ENCODE results near the gene SMCO2. TPM values are rescaled to one million over a fixed set of nuclear protein-coding genes. Genes with fewer than 3 reads are reported as not detected.

The SMCO2 gene
- total and polyA plus RNA-seq, 9 of the 15 experiments (the other 6 are each of a cell fraction or from before 2014, with no cell fraction given) = not detected

DNA sequence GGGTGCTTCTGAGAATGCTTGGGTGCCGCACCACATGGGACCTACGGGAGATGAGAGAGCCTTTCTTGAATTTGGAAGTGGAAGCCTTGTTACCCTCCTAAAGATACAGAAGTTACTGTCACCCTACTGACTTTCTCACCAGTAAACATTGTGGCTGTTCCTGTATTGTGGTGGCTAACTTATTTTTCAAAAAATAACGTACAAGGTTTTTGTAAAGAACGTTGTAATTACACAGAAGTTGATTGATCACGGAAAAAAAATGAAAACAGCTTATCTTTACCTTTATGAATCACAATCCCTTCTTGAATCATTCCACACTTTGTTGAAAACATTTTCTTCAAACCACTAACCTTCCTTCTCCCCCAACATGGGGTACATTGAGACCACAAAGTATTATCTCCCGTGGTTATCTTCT, 55.5 kb downstream of the SMCO2 start:
- no peak for TF ChIP-seq ELF4 (CRISPR knock-in tag; IDR thresholded peaks at IDR 0.05)
- no peak for TF ChIP-seq ZNF174 (CRISPR knock-in tag; IDR thresholded peaks at IDR 0.05)
- TF ChIP-seq PHB2 (IDR thresholded peaks at IDR 0.05; ENCODE audit: low read depth) = no peak
- no peak for TF ChIP-seq ETV1 (tag; conservative IDR thresholded peaks at IDR 0.05; ENCODE audit: low read depth)
- no peak for TF ChIP-seq SPI1 (IDR thresholded peaks at IDR 0.05; ENCODE audit: borderline replicate concordance, low read depth, low read length)
- in situ Hi-C loops (cut with MboI) = no loop called here
- Histone ChIP-seq H3K79me2 (ENCODE audit: control insufficient read depth, insufficient read depth, low read length) (no peaks in the 10 kb centered on the region), H3K27me3 (ENCODE audit: control insufficient read depth in 2 of 2, insufficient read depth in 2 of 2, low read length in 2 of 2) (peaks cover 0 to 2% of the 10 kb centered on the region in 2 experiments; a peak in 1 of 5 replicates), H3K9me3 (replicated peaks; ENCODE audit: control insufficient read depth, insufficient read depth, low read depth, low read length) (no peaks in the 10 kb centered on the region), H3K27ac (ENCODE audit: extremely low read depth, low read depth, low read length) (no peak overlapping the region), H2AFZ (ENCODE audit: low read depth, low read length) (no peak overlapping the region), H3K4me3 (no peak overlapping the region), H3K4me2 (ENCODE audit: insufficient read depth, low read length) (no peak overlapping the region), H3K9me1 (ENCODE audit: control insufficient read depth, insufficient read depth, low read length) (no peaks in the 10 kb centered on the region), H3K9ac (ENCODE audit: insufficient read depth in 1 of 2, low read depth in 2 of 2, low read length in 2 of 2) (no peak overlapping the region), H3K4me1 (replicated peaks in 1 of 2; ENCODE audit: control insufficient read depth in 2 of 2, insufficient read depth in 2 of 2, low read length in 2 of 2) (no peaks in the 10 kb centered on the region), H4K20me1 (replicated peaks; ENCODE audit: control insufficient read depth, insufficient read depth, low read length) (no peaks in the 10 kb centered on the region), H3K36me3 (ENCODE audit: control insufficient read depth, insufficient read depth, low read length) (no peaks in the 10 kb centered on the region)
- BruUV-seq (replicated peaks) = no TSS peak
- ATAC-seq (no peak), FAIRE-seq (no peak), DNase-seq (ENCODE audit: extremely low read depth in 1 of 4, low spot score in 3 of 4) (no peak)
- intact Hi-C loops (cut with micrococcal nuclease) = no loop called here
- CTCF ChIA-PET (ENCODE audit: low intra/inter-chr PET ratio) = no interaction called here
- POLR2A ChIA-PET = interaction anchor here (0.6 kb wide), 1 partner anchor 258 kb away, joined by 3 read pairs; the partner anchor contains the start of gene STK38L
- WGBS (ENCODE audit: insufficient coverage, low coverage, missing lambda C conversion rate) = 0% methylated on average over 6 of the region's 6 CpGs

DNA sequence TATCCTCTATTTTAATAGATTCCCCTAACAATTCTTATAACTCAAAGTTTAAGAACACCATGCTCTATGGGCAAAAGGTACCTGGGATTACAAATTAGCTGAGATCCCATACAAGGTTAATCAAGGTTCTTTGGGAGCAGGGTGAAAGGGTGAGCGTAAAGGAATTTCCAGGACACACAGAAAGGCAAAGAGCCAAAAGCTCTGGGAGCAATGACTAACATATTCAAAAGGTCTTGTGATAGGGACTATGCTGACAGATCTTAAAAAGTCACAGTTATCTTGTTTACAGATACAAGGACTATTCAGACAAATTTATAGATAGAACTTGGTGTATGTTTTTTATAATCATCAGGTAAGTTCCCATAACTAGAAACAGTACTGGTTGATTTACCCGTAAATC, 58.0 kb downstream of the SMCO2 start:
- H4K20me1 ChIP-seq (replicated peaks; ENCODE audit: control insufficient read depth, insufficient read depth, low read length) = no peaks in the 10 kb centered on the region
- no TSS peak for BruUV-seq (replicated peaks)
- ChIA-PET CTCF (ENCODE audit: low intra/inter-chr PET ratio) (no interaction called here), POLR2A (interaction anchor here (0.7 kb wide), 1 partner anchor 10 kb away, joined by 3 read pairs; no protein-coding TSS in a partner anchor)
- DNase-seq (ENCODE audit: extremely low read depth in 1 of 4, low spot score in 3 of 4) (no peak), ATAC-seq (no peak), FAIRE-seq (no peak)
- no peaks in the 10 kb centered on the region for H3K9me3 ChIP-seq (replicated peaks; ENCODE audit: control insufficient read depth, insufficient read depth, low read depth, low read length)
- H3K9ac ChIP-seq (ENCODE audit: insufficient read depth in 1 of 2, low read depth in 2 of 2, low read length in 2 of 2) = no peak overlapping the region
- no peak overlapping the region for H3K27ac ChIP-seq (ENCODE audit: extremely low read depth, low read depth, low read length)
- 2% methylated on average over 2 of the region's 2 CpGs for WGBS (ENCODE audit: insufficient coverage, low coverage, missing lambda C conversion rate)
- in situ Hi-C loops (cut with MboI) (no loop called here), intact Hi-C loops (cut with micrococcal nuclease) (no loop called here)
- no peak overlapping the region for H3K4me2 ChIP-seq (ENCODE audit: insufficient read depth, low read length)
- no peaks in the 10 kb centered on the region for H3K4me1 ChIP-seq (replicated peaks in 1 of 2; ENCODE audit: control insufficient read depth in 2 of 2, insufficient read depth in 2 of 2, low read length in 2 of 2)
- no peaks in the 10 kb centered on the region for H3K36me3 ChIP-seq (ENCODE audit: control insufficient read depth, insufficient read depth, low read length)
- no peaks in the 10 kb centered on the region for H3K79me2 ChIP-seq (ENCODE audit: control insufficient read depth, insufficient read depth, low read length)
- no peak overlapping the region for H3K4me3 ChIP-seq
- no peak overlapping the region for H2AFZ ChIP-seq (ENCODE audit: low read depth, low read length)
- H3K27me3 ChIP-seq (ENCODE audit: control insufficient read depth in 2 of 2, insufficient read depth in 2 of 2, low read length in 2 of 2) = peaks cover 0 to 2% of the 10 kb centered on the region in 2 experiments; a peak in 1 of 5 replicates
- no peaks in the 10 kb centered on the region for H3K9me1 ChIP-seq (ENCODE audit: control insufficient read depth, insufficient read depth, low read length)
- no peak for TF ChIP-seq TAL1 (IDR thresholded peaks at IDR 0.05)
- TF ChIP-seq ILK (tag; IDR thresholded peaks at IDR 0.05; ENCODE audit: borderline replicate concordance, low read depth) = no peak
- TF ChIP-seq, protein P1, sequence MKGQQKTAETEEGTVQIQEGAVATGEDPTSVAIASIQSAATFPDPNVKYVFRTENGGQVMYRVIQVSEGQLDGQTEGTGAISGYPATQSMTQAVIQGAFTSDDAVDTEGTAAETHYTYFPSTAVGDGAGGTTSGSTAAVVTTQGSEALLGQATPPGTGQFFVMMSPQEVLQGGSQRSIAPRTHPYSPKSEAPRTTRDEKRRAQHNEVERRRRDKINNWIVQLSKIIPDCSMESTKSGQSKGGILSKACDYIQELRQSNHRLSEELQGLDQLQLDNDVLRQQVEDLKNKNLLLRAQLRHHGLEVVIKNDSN (CRISPR knock-in tag; IDR thresholded peaks at IDR 0.05) = no peak
- no peak for TF ChIP-seq POU5F1 (IDR thresholded peaks at IDR 0.05; ENCODE audit: borderline replicate concordance, low read depth, low read length, partially characterized antibody)
- TF ChIP-seq, protein P2, sequence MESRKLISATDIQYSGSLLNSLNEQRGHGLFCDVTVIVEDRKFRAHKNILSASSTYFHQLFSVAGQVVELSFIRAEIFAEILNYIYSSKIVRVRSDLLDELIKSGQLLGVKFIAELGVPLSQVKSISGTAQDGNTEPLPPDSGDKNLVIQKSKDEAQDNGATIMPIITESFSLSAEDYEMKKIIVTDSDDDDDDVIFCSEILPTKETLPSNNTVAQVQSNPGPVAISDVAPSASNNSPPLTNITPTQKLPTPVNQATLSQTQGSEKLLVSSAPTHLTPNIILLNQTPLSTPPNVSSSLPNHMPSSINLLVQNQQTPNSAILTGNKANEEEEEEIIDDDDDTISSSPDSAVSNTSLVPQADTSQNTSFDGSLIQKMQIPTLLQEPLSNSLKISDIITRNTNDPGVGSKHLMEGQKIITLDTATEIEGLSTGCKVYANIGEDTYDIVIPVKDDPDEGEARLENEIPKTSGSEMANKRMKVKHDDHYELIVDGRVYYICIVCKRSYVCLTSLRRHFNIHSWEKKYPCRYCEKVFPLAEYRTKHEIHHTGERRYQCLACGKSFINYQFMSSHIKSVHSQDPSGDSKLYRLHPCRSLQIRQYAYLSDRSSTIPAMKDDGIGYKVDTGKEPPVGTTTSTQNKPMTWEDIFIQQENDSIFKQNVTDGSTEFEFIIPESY (CRISPR knock-in tag; IDR thresholded peaks at IDR 0.05) = no peak
- TF ChIP-seq, protein P3, sequence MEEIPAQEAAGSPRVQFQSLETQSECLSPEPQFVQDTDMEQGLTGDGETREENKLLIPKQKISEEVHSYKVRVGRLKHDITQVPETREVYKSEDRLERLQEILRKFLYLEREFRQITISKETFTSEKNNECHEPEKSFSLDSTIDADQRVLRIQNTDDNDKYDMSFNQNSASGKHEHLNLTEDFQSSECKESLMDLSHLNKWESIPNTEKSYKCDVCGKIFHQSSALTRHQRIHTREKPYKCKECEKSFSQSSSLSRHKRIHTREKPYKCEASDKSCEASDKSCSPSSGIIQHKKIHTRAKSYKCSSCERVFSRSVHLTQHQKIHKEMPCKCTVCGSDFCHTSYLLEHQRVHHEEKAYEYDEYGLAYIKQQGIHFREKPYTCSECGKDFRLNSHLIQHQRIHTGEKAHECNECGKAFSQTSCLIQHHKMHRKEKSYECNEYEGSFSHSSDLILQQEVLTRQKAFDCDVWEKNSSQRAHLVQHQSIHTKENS (CRISPR knock-in tag; IDR thresholded peaks at IDR 0.05) = no peak
- no peak for TF ChIP-seq MTA3 (IDR thresholded peaks at IDR 0.05; ENCODE audit: borderline replicate concordance)

All from K562 (cell line).